Right cardiac atrium (tissue), 5 donors: ENCODE results near the gene PRDX3. TPM values are rescaled to one million over a fixed set of nuclear protein-coding genes. Genes with fewer than 3 reads are reported as not detected.
A peak's percentile ranks its signal among the peaks of the same experiment; 100 is the strongest.

Source experiments
- ATAC-seq, 2 donors: fragments of 200-7000 bp; cut with Tn5 transposase; one replicate each; pipeline versions ENCODE4 v1.8.0 to v1.9.1; 2020; ENCODE audit warnings: moderate library complexity in 2 of 2, mild to moderate bottlenecking in 1 of 2
- DNase-seq, 3 donors: peaks; one replicate each; pipeline ENCODE4 v3.0.0-alpha.2; 2020
- H3K27ac ChIP-seq: one replicate; pipeline ENCODE4 v1.5.1; 2013; ENCODE audit warnings: mild to moderate bottlenecking, low read length, control low read depth, moderate library complexity
- H3K27me3 ChIP-seq: one replicate; pipeline ENCODE4 v1.6.1; 2013; ENCODE audit not compliant: control insufficient read depth, insufficient read depth
- H3K4me1 ChIP-seq: one replicate; pipeline ENCODE4 v1.6.1; 2013; ENCODE audit warnings: low read length; ENCODE audit not compliant: control insufficient read depth, insufficient read depth
- H3K4me3 ChIP-seq: one replicate; pipeline ENCODE4 v1.5.1; 2013; ENCODE audit warnings: low read length, control low read depth
- H3K9me3 ChIP-seq: one replicate; pipeline ENCODE4 v1.6.1; 2013; ENCODE audit warnings: low read length; ENCODE audit not compliant: control insufficient read depth
- WGBS: extraction: QIAGEN DNeasy Blood & Tissue Kit; methylation state at CpG from one replicate; pipeline ENCODE4 v1.1.7; 2013; 5-methylcytosine and 5-hydroxymethylcytosine counted together
- intact Hi-C, 4 donors: fragments of 100-400 bp; cut with DNase I; formaldehyde crosslinking; loops; one replicate each; pipeline versions ENCODE4 v1.11.0 to v1.14.0; 2022 to 2023
- long read RNA-seq, 4 donors: library from polyadenylated mRNA; unstranded; transcript quantifications; one replicate each; pipeline ENCODE4 v2.0.0, GENCODE V29; 2020 to 2021
- polyA plus RNA-seq: library from polyadenylated mRNA; stranded (reverse); fragments of 200-250 nt; gene quantifications from one replicate; pipeline ENCODE4 v1.2.3, GENCODE V29; 2013
- total RNA-seq, 4 donors: library from RNA; stranded (reverse); fragmentation: NEBNext Ultra II Directional; extraction: Animal tissue kit (Norgen Biotek cat#: 25700); gene quantifications; one replicate each; pipeline ENCODE4 v1.2.1, GENCODE V29; 2021
- donor health status: healthy with polysubstance abuse.
- donor health status: DM: no; HTN: yes; CAD: no.
- donor health status: DM: no; HTN: no; CAD: no.
- donor health status: DM: no; HTN: yes; CAD: no; lungs with severe emphysema.
- donor health status: DM: yes; HTN: yes; CAD: no.

PRDX3 gene
- total RNA-seq (100 to 1,000 TPM; 163 to 198 (median 190) TPM), polyA plus RNA-seq (233 TPM)
- long read RNA-seq, donor 1, transcript PRDX3-201 (7 exons, 1,591 nt) = major isoform, 718 of 737 reads
- long read RNA-seq, donor 1, partial matches to known transcripts = 3 of 737 reads
- long read RNA-seq, donor 1, other reads (novel, unspliced or antisense) = 16 of 737 reads
- long read RNA-seq, donor 2, transcript PRDX3-201 (7 exons, 1,591 nt) = major isoform, 319 of 331 reads
- long read RNA-seq, donor 2, partial matches to known transcripts = 5 of 331 reads
- long read RNA-seq, donor 2, other reads (novel, unspliced or antisense) = 7 of 331 reads
- long read RNA-seq, donor 3, transcript PRDX3-201 (7 exons, 1,591 nt) = major isoform, 1,535 of 1,593 reads
- long read RNA-seq, donor 3, partial matches to known transcripts = 29 of 1,593 reads
- long read RNA-seq, donor 3, other reads (novel, unspliced or antisense) = 26 of 1,593 reads
- long read RNA-seq, donor 4, transcript PRDX3-201 (7 exons, 1,591 nt) = major isoform, 323 of 333 reads
- long read RNA-seq, donor 4, partial matches to known transcripts = 6 of 333 reads
- long read RNA-seq, donor 4, other reads (novel, unspliced or antisense) = 4 of 333 reads

- Histone ChIP-seq H3K4me3 (peak within 1 kb of the TSS; percentile 67), H3K4me1 (no peaks in the 10 kb centered on the region), H3K27ac (peak within 1 kb of the TSS; percentile 83), H3K9me3 (no peaks in the 10 kb centered on the region), H3K27me3 (no peaks in the 10 kb centered on the region)
- peak; percentile 95 to 99 (median 98) for DNase-seq
- ATAC-seq = peak; percentile 99 to 100
- intact Hi-C loops = no loop called here
- under 1% methylated on average over 45 of the region's 45 CpGs for WGBS
Measured at GRCh38 chr10:119178372-119179119, at the start of gene PRDX3. TSS of gene PRDX3 (minus strand) at chr10:119178812. CDS start at chr10:119178790, 22 bp downstream.

GRCh38 chr10:119227825-119228224 is 49.2 kb upstream of the PRDX3 start:
- Histone ChIP-seq H3K27me3 (no peaks in the 10 kb centered on the region), H3K4me1 (peaks cover 12% of the 10 kb centered on the region), H3K27ac (no peak overlapping the region), H3K9me3 (no peaks in the 10 kb centered on the region), H3K4me3 (no peak overlapping the region)
- intact Hi-C loops = no loop called here
- WGBS = 89% methylated on average over 6 of the region's 6 CpGs
- ATAC-seq (no peak), DNase-seq (no peak)

GRCh38 chr10:119225083-119225658 is 46.6 kb upstream of the PRDX3 start:
- Histone ChIP-seq H3K27ac (no peak overlapping the region), H3K4me1 (peaks cover 21% of the 10 kb centered on the region), H3K27me3 (no peaks in the 10 kb centered on the region), H3K9me3 (no peaks in the 10 kb centered on the region), H3K4me3 (no peak overlapping the region)
- 45% methylated on average over 4 of the region's 4 CpGs for WGBS
- ATAC-seq = no peak
- DNase-seq = no peak
- intact Hi-C loops = no loop called here

GRCh38 chr10:119222966-119223386 is 44.4 kb upstream of the PRDX3 start:
- Histone ChIP-seq H3K27ac (peak overlapping the region; percentile 69), H3K4me3 (no peak overlapping the region), H3K27me3 (no peaks in the 10 kb centered on the region), H3K4me1 (peaks cover 22% of the 10 kb centered on the region), H3K9me3 (no peaks in the 10 kb centered on the region)
- intact Hi-C loops = no loop called here
- WGBS = 37% methylated on average over 9 of the region's 9 CpGs
- DNase-seq = no peak
- ATAC-seq = peak; percentile 5 to 20

GRCh38 chr10:119222537-119222936 is 43.9 kb upstream of the PRDX3 start:
- DNase-seq (peak in 2 of 3 donors; percentile 34 to 65), ATAC-seq (peak; percentile 42 to 55)
- Histone ChIP-seq H3K27ac (peak overlapping the region; percentile 69), H3K9me3 (no peaks in the 10 kb centered on the region), H3K27me3 (no peaks in the 10 kb centered on the region), H3K4me1 (peaks cover 24% of the 10 kb centered on the region), H3K4me3 (no peak overlapping the region)
- intact Hi-C loops = no loop called here
- WGBS = 16% methylated on average over 9 of the region's 9 CpGs

GRCh38 chr10:119221666-119222065 is 43.1 kb upstream of the PRDX3 start:
- no peaks in the 10 kb centered on the region for H3K27me3 ChIP-seq
- peaks cover 27% of the 10 kb centered on the region for H3K4me1 ChIP-seq
- ATAC-seq (no peak), DNase-seq (no peak)
- peak overlapping the region; percentile 49 for H3K27ac ChIP-seq
- H3K9me3 ChIP-seq = no peaks in the 10 kb centered on the region
- H3K4me3 ChIP-seq = no peak overlapping the region
- 99% methylated on average over 1 of the region's 1 CpG for WGBS
- intact Hi-C loops = no loop called here

- intact Hi-C loops = no loop called here
- 61% methylated on average over 4 of the region's 4 CpGs for WGBS
- ATAC-seq (peak; percentile 37 to 62), DNase-seq (no peak)
- Histone ChIP-seq H3K27ac (peak overlapping the region; percentile 5), H3K4me1 (peaks cover 29% of the 10 kb centered on the region), H3K9me3 (no peaks in the 10 kb centered on the region), H3K4me3 (no peak overlapping the region), H3K27me3 (no peaks in the 10 kb centered on the region)
Measured at GRCh38 chr10:119221201-119221600, 42.6 kb upstream of the PRDX3 start.

- ATAC-seq = no peak
- Histone ChIP-seq H3K4me1 (peaks cover 36% of the 10 kb centered on the region), H3K27ac (no peak overlapping the region), H3K9me3 (no peaks in the 10 kb centered on the region), H3K27me3 (no peaks in the 10 kb centered on the region), H3K4me3 (no peak overlapping the region)
- WGBS = 74% methylated on average over 5 of the region's 5 CpGs
- intact Hi-C loops = no loop called here
- DNase-seq = no peak
Measured at GRCh38 chr10:119219871-119220270, 41.3 kb upstream of the PRDX3 start.

- DNase-seq = no peak
- Histone ChIP-seq H3K9me3 (no peaks in the 10 kb centered on the region), H3K4me1 (peaks cover 27% of the 10 kb centered on the region), H3K4me3 (no peak overlapping the region), H3K27ac (peak overlapping the region; percentile 58), H3K27me3 (no peaks in the 10 kb centered on the region)
- intact Hi-C loops = no loop called here
- ATAC-seq = peak; percentile 72 to 78
- 56% methylated on average over 4 of the region's 4 CpGs for WGBS
Measured at GRCh38 chr10:119217991-119218490, 39.4 kb upstream of the PRDX3 start.

- no peak overlapping the region for H3K27ac ChIP-seq
- 84% methylated on average over 9 of the region's 9 CpGs for WGBS
- H3K9me3 ChIP-seq = no peaks in the 10 kb centered on the region
- H3K4me1 ChIP-seq = peaks cover 24% of the 10 kb centered on the region
- peak in 1 of 3 donors; percentile 64 for DNase-seq
- H3K27me3 ChIP-seq = no peaks in the 10 kb centered on the region
- intact Hi-C loops = no loop called here
- H3K4me3 ChIP-seq = no peak overlapping the region
- peak in 1 of 2 donors; percentile 5 for ATAC-seq
Measured at GRCh38 chr10:119217401-119217800, 38.8 kb upstream of the PRDX3 start.
